Activated T-helper 1 cell treated with anti-CD3 and anti-CD28 coated beads, Interleukin-12 subunit alpha, Interleukin-12 subunit beta, Interleukin-2, Interleukin-4 antibody, amounts not matched to agents 30 ng/mL and 10 ng/mL and 1 ng/mL, durations not matched to agents 14 hours and 24 hours and 36 hours (primary cell): Measurements from ENCODE around the gene TTC6. TPM values are rescaled to one million over a fixed set of nuclear protein-coding genes. Genes with fewer than 3 reads are reported as not detected.

Source experiments
- DNase-seq: peaks from one replicate; pipeline ENCODE4 v3.0.0; 2021; ENCODE audit warnings: low spot score
- H3K27ac Mint-ChIP-seq: one replicate; pipeline ENCODE4 v1.8.0; 2021; ENCODE audit warnings: mild to moderate bottlenecking, mixed read lengths
- H3K27me3 Mint-ChIP-seq: one replicate; pipeline ENCODE4 v1.8.0; 2022; ENCODE audit warnings: mild to moderate bottlenecking, moderate library complexity, mixed read lengths; ENCODE audit not compliant: insufficient read depth
- H3K36me3 Mint-ChIP-seq: one replicate; pipeline ENCODE4 v1.8.0; 2021; ENCODE audit warnings: low read depth, mixed read lengths
- H3K4me1 Mint-ChIP-seq: one replicate; pipeline ENCODE4 v1.8.0; 2021; ENCODE audit warnings: low read depth, mixed read lengths
- H3K4me3 Mint-ChIP-seq: one replicate; pipeline ENCODE4 v1.8.0; 2021; ENCODE audit warnings: mild to moderate bottlenecking, moderate library complexity, mixed read lengths
- H3K9me3 Mint-ChIP-seq: one replicate; pipeline ENCODE4 v1.8.0; 2021; ENCODE audit warnings: mixed read lengths
- intact Hi-C: fragments of 100-400 bp; cut with micrococcal nuclease; formaldehyde crosslinking; loops from one replicate; pipeline ENCODE4 v1.15.1; 2024
- total RNA-seq: library from RNA; stranded (reverse); gene quantifications from 2 replicates; pipeline ENCODE4 v1.2.3, GENCODE V29; 2022

The TTC6 gene
- total RNA-seq, 1 donor from 2014 or later: not detected

DNA sequence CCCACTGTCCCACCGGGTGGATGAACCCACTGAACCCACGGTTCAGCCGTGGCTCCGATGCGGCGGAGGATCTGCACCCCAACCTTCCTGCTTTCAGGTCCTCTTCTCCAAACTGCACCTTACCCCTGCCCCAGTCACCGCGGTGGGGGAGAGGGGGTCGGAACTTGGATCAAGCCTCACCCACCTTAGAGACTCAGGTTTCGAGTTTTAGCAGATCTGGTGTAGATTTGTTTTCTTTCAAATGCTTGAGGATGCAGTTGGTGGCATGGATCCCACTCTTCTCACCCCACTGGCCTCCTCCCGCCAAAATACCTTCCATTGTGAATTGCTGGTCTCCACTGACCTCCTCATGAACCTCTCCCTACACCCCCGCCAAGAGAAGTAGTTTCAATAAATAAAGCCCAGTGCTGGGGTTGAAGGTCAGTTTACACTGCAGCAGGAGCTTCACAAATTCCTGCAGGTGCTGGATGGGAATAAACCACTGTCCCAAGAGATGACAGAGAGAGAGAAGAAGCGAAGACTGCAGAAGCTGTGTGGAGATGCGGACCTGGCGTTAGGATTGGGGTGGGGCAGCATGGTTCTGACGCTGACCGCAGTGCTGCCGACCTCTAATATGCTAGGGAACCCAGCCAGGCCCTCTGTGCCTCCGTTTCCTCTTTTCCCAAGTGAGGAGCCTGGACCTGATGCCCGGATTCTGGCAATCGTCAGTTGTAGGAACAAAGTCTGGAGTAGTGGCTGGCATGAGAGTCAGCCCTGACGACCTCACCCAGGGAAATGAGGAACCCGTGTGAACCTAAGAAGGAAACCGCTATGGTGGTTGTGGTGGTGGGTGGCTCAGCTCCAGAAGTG lies 7.4 kb downstream of the TTC6 start:
- Mint-ChIP-seq H3K4me3 (no peak overlapping the region), H3K9me3 (peaks cover 4% of the 10 kb centered on the region), H3K36me3 (peaks cover 2% of the 10 kb centered on the region), H3K4me1 (no peaks in the 10 kb centered on the region), H3K27me3 (peaks cover 28% of the 10 kb centered on the region), H3K27ac (no peak overlapping the region)
- intact Hi-C loops: loop anchor here (5.0 kb wide), 1 partner anchor 604 kb away; the partner anchor contains the start of gene SSTR1
- DNase-seq: no peak

- Mint-ChIP-seq H3K4me3 (no peak overlapping the region), H3K27me3 (peaks cover 23% of the 10 kb centered on the region), H3K27ac (no peak overlapping the region), H3K4me1 (no peaks in the 10 kb centered on the region), H3K36me3 (peaks cover 2% of the 10 kb centered on the region), H3K9me3 (peaks cover 2% of the 10 kb centered on the region)
- intact Hi-C loops: loop anchor here (5.0 kb wide), 1 partner anchor 604 kb away; the partner anchor contains the start of gene SSTR1
- DNase-seq: no peak
These were observed 8.3 kb downstream of the TTC6 start for GRCh38 chr14:37603688-37604251.

DNA sequence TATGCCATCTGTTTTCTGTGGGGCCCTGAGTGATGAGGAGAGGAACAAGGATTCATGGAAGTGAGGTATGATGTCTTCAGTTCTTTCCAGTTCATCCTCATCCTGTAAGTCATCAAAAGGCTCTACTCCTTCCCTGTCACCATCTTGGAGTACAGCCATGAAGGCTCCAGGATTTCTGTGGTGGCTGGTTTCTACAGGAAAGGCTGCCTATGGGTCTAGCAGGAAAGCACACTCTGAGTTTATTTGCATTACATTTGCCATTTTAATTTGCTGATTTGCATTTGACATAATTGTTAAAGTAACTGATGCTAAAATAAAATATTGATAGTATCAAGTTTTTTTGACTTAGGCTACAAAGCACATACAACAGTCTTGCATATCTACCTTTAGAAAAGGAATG lies 11.2 kb downstream of the TTC6 start:
- H3K9me3 Mint-ChIP-seq: peaks cover 9% of the 10 kb centered on the region
- no peaks in the 10 kb centered on the region for H3K36me3 Mint-ChIP-seq
- H3K27ac Mint-ChIP-seq: no peak overlapping the region
- intact Hi-C loops: no loop called here
- peaks cover 12% of the 10 kb centered on the region for H3K27me3 Mint-ChIP-seq
- no peaks in the 10 kb centered on the region for H3K4me1 Mint-ChIP-seq
- DNase-seq: no peak
- no peak overlapping the region for H3K4me3 Mint-ChIP-seq

GRCh38 chr14:37608649-37609048 lies 13.2 kb downstream of the TTC6 start:
- Mint-ChIP-seq H3K9me3 (peaks cover 17% of the 10 kb centered on the region), H3K27me3 (peaks cover 3% of the 10 kb centered on the region), H3K36me3 (no peaks in the 10 kb centered on the region), H3K27ac (no peak overlapping the region), H3K4me3 (no peak overlapping the region), H3K4me1 (no peaks in the 10 kb centered on the region)
- no peak for DNase-seq
- intact Hi-C loops: no loop called here

- H3K4me1 Mint-ChIP-seq: no peaks in the 10 kb centered on the region
These were observed 15.6 kb downstream of the TTC6 start for GRCh38 chr14:37610945-37611523.

DNA sequence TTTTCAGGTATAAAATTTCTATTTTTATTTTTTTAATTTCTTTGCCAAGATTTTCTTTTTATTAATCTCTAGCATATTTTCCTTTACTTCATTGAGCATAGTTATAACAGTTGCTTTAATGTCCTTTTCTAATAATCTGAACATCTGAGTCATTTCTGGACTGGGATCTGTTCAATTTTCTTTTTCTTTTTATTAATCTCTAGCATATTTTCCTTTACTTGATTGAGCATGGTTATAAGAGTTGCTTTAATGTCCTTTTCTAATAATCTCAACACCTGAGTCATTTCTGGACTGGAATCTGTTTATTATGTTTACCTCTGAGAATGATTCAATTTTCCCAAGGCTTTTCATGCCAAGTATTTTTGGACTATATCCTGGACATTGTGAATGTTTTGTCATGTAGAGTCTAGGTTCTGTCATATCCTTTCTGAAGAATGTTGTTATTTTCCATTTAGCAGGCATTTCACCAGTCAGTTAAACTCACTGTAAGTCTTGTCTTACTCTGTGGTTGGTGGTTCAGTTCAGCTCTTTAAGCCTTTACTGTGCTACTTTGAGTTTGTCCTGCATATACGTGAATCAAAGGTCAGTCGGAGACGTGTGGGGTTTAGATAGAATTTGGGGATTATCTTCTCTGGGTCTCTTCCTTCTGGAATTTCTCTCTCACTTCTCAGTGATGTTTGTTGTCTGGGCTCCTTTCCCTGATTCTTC lies 20.3 kb downstream of the TTC6 start:
- Mint-ChIP-seq H3K4me3 (no peak overlapping the region), H3K4me1 (no peaks in the 10 kb centered on the region), H3K36me3 (no peaks in the 10 kb centered on the region), H3K27me3 (peaks cover under 1% of the 10 kb centered on the region), H3K27ac (no peak overlapping the region), H3K9me3 (peaks cover 40% of the 10 kb centered on the region)
- intact Hi-C loops: no loop called here
- no peak for DNase-seq

More at GRCh38 chr14:37610945-37611523, 15.6 kb downstream of the TTC6 start:
- H3K36me3 Mint-ChIP-seq: no peaks in the 10 kb centered on the region
- H3K27me3 Mint-ChIP-seq: peaks cover 3% of the 10 kb centered on the region
- intact Hi-C loops: no loop called here
- H3K9me3 Mint-ChIP-seq: peaks cover 35% of the 10 kb centered on the region
- no peak overlapping the region for H3K4me3 Mint-ChIP-seq
- no peak overlapping the region for H3K27ac Mint-ChIP-seq
- DNase-seq: no peak

GRCh38 chr14:37616853-37617252 lies 21.4 kb downstream of the TTC6 start:
- Mint-ChIP-seq H3K4me1 (no peaks in the 10 kb centered on the region), H3K27me3 (peaks cover 3% of the 10 kb centered on the region)
- intact Hi-C loops: no loop called here

GRCh38 chr14:37617864-37618365 lies 22.5 kb downstream of the TTC6 start:
- H3K27me3 Mint-ChIP-seq: peaks cover 3% of the 10 kb centered on the region
- no peaks in the 10 kb centered on the region for H3K36me3 Mint-ChIP-seq
- H3K4me1 Mint-ChIP-seq: no peaks in the 10 kb centered on the region
- peaks cover 31% of the 10 kb centered on the region for H3K9me3 Mint-ChIP-seq
- H3K27ac Mint-ChIP-seq: no peak overlapping the region
- no peak for DNase-seq
- intact Hi-C loops: no loop called here
- no peak overlapping the region for H3K4me3 Mint-ChIP-seq

More at GRCh38 chr14:37616853-37617252, 21.4 kb downstream of the TTC6 start:
- Mint-ChIP-seq H3K27ac (no peak overlapping the region), H3K4me3 (no peak overlapping the region), H3K36me3 (no peaks in the 10 kb centered on the region), H3K9me3 (peaks cover 33% of the 10 kb centered on the region)
- no peak for DNase-seq

- no peak for DNase-seq
- H3K4me1 Mint-ChIP-seq: no peaks in the 10 kb centered on the region
- no peaks in the 10 kb centered on the region for H3K36me3 Mint-ChIP-seq
- H3K27me3 Mint-ChIP-seq: peaks cover 3% of the 10 kb centered on the region
- H3K4me3 Mint-ChIP-seq: no peak overlapping the region
- H3K27ac Mint-ChIP-seq: no peak overlapping the region
- intact Hi-C loops: no loop called here
- H3K9me3 Mint-ChIP-seq: peaks cover 28% of the 10 kb centered on the region
These were observed 23.1 kb downstream of the TTC6 start for GRCh38 chr14:37618498-37619028.

- no peak for DNase-seq
- intact Hi-C loops: no loop called here
- Mint-ChIP-seq H3K27ac (no peak overlapping the region), H3K27me3 (peaks cover 3% of the 10 kb centered on the region), H3K9me3 (peaks cover 10% of the 10 kb centered on the region), H3K4me3 (no peak overlapping the region), H3K36me3 (no peaks in the 10 kb centered on the region), H3K4me1 (no peaks in the 10 kb centered on the region)
These were observed 25.4 kb downstream of the TTC6 start for GRCh38 chr14:37620856-37621255.

DNA sequence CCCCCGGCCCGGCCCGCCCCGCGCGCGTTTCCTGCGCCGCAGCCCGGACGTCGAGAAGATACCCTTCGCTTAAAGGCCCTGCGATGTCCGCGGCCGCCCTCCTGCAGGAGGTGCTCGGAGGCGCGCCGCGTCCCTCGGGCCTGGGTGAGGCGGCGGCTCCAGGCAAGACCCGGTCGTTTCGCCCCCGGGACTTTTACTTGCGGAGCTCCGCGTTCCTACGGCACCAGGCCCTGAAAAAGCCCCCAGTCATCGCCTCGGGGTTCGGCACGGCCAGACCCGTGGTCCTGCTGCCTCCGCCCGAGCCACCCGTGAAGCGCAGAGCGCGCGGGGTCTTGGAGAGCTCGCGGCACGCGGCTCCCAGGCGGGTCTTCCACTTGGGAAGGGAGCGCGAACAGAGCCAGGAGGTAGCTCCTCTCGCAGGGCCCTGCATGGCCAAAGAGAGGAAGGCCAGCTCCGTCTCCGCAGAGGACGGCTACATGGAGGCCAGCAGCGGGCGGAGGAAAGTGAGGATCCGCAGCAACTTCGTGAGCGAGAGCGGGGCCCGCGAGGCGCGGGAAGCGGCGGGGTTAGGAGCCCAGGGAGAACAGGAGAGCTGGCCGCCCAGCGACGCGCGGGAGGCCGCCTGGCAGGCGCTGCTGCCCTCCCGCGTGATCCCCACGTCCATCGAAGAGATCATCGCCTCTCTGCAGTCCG lies 26.9 kb downstream of the TTC6 start:
- no peak for DNase-seq
- no peaks in the 10 kb centered on the region for H3K36me3 Mint-ChIP-seq
- intact Hi-C loops: no loop called here
- H3K4me3 Mint-ChIP-seq: no peak overlapping the region
- H3K27ac Mint-ChIP-seq: no peak overlapping the region
- H3K27me3 Mint-ChIP-seq: peaks cover 3% of the 10 kb centered on the region
- no peaks in the 10 kb centered on the region for H3K4me1 Mint-ChIP-seq
- peaks cover 4% of the 10 kb centered on the region for H3K9me3 Mint-ChIP-seq

DNA sequence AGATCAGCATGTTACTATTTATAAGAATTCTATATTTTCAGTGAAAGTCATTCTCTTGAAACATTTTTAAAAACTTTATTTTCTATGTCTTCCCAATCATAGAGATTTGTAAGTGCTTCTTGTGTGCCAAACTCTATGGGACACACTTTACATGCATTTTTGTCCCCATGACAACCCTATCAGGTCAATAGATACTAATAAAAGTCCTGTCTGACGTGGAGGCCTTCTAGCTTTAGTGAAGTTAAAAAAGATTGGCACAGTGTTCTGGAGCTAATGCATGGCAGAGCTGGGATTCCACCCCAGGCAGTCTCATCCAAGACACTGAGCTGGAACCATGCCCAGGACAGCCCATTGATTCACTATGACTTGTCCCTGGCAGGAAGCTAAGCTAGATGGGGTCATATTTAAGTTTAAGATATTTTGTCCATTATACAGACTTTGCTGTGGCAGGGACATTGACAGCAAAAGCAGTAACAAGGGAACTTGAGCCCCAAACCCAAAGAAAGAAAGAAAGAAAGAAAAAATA lies 28.1 kb downstream of the TTC6 start:
- Mint-ChIP-seq H3K4me1 (no peaks in the 10 kb centered on the region), H3K9me3 (peaks cover 4% of the 10 kb centered on the region), H3K36me3 (no peaks in the 10 kb centered on the region), H3K27ac (no peak overlapping the region), H3K27me3 (peaks cover 3% of the 10 kb centered on the region), H3K4me3 (no peak overlapping the region)
- intact Hi-C loops: no loop called here
- DNase-seq: no peak
